HUES6 (cell line): ENCODE results near the gene GRIK5.
"Not testable (repeated sequence)": the region's sequence is repeated elsewhere in the genome, so short reads cannot be mapped to it uniquely, and the experiment has no call there.

Source experiments
- H3K27ac ChIP-seq: 2 replicates; pipeline ENCODE4 v1.7.0; 2013; ENCODE audit warnings: low read depth, mild to moderate bottlenecking, low read length, inconsistent platforms
- H3K27me3 ChIP-seq: 2 replicates; pipeline ENCODE4 v1.6.1; 2013; ENCODE audit warnings: low read length; ENCODE audit not compliant: control insufficient read depth, insufficient read depth
- H3K36me3 ChIP-seq: 2 replicates; pipeline ENCODE4 v1.6.1; 2013; ENCODE audit warnings: low read length; ENCODE audit not compliant: control insufficient read depth, insufficient read depth
- H3K4me1 ChIP-seq: 2 replicates; pipeline ENCODE4 v1.6.1; 2013; ENCODE audit warnings: low read length; ENCODE audit not compliant: control insufficient read depth, insufficient read depth
- H3K4me3 ChIP-seq: 2 replicates; pipeline ENCODE4 v1.5.1; 2013; ENCODE audit warnings: low read depth, low read length
- H3K9ac ChIP-seq: one replicate; pipeline ENCODE4 v1.6.1; 2013; ENCODE audit warnings: mild to moderate bottlenecking, low read length
- H3K9me3 ChIP-seq: 2 replicates; pipeline ENCODE4 v1.6.1; 2013; ENCODE audit warnings: low read depth, low read length; ENCODE audit not compliant: control insufficient read depth, insufficient read depth

The GRIK5 gene

GRCh38 chr19:42028304-42029216, 41.4 kb downstream of the GRIK5 start:
- peaks cover 13% of the 10 kb centered on the region; the same call in 1 of the 2 replicates for H3K36me3 ChIP-seq
- H3K27me3 ChIP-seq = no peaks in the 10 kb centered on the region
- no peak overlapping the region for H3K27ac ChIP-seq
- no peaks in the 10 kb centered on the region for H3K9me3 ChIP-seq
- peaks cover 20% of the 10 kb centered on the region for H3K4me1 ChIP-seq
- H3K4me3 ChIP-seq = peak overlapping the region; percentile 65
- H3K9ac ChIP-seq = peak overlapping the region; percentile 71

- Histone ChIP-seq H3K27ac (peak overlapping the region; percentile 31; the same call in 1 of the 2 replicates), H3K36me3 (peaks cover 6% of the 10 kb centered on the region; the same call in 1 of the 2 replicates), H3K9me3 (no peaks in the 10 kb centered on the region), H3K4me1 (peaks cover 4% of the 10 kb centered on the region; the same call in 1 of the 2 replicates), H3K27me3 (no peaks in the 10 kb centered on the region), H3K9ac (no peak overlapping the region), H3K4me3 (no peak overlapping the region)
These were observed 45.3 kb downstream of the GRIK5 start for GRCh38 chr19:42024622-42025111.

- Histone ChIP-seq H3K9ac (no peak overlapping the region), H3K36me3 (peaks cover 10% of the 10 kb centered on the region; the same call in 1 of the 2 replicates), H3K27me3 (no peaks in the 10 kb centered on the region), H3K4me1 (peaks cover 4% of the 10 kb centered on the region; the same call in 1 of the 2 replicates), H3K27ac (no peak overlapping the region), H3K4me3 (no peak overlapping the region), H3K9me3 (no peaks in the 10 kb centered on the region)
These were observed 46.1 kb downstream of the GRIK5 start for GRCh38 chr19:42023943-42024260.

- Histone ChIP-seq H3K4me3 (no peak overlapping the region), H3K9me3 (no peaks in the 10 kb centered on the region), H3K9ac (no peak overlapping the region), H3K27ac (no peak overlapping the region), H3K36me3 (peaks cover 13% of the 10 kb centered on the region; the same call in 1 of the 2 replicates), H3K27me3 (no peaks in the 10 kb centered on the region), H3K4me1 (peaks cover under 1% of the 10 kb centered on the region; the same call in 1 of the 2 replicates)
These were observed 46.7 kb downstream of the GRIK5 start for GRCh38 chr19:42023121-42023942.

- peaks cover 13% of the 10 kb centered on the region; the same call in 1 of the 2 replicates for H3K36me3 ChIP-seq
- no peaks in the 10 kb centered on the region for H3K27me3 ChIP-seq
- no peaks in the 10 kb centered on the region for H3K9me3 ChIP-seq
- no peak overlapping the region for H3K4me3 ChIP-seq
- no peaks in the 10 kb centered on the region for H3K4me1 ChIP-seq
- H3K27ac ChIP-seq = no peak overlapping the region
- no peak overlapping the region for H3K9ac ChIP-seq
These were observed 47.4 kb downstream of the GRIK5 start for GRCh38 chr19:42022616-42023015.

GRCh38 chr19:42021185-42021584, 48.8 kb downstream of the GRIK5 start:
- H3K9me3 ChIP-seq = no peaks in the 10 kb centered on the region
- no peak overlapping the region for H3K4me3 ChIP-seq
- H3K36me3 ChIP-seq = peaks cover 10% of the 10 kb centered on the region; the same call in 1 of the 2 replicates
- H3K27ac ChIP-seq = no peak overlapping the region
- H3K9ac ChIP-seq = no peak overlapping the region
- no peaks in the 10 kb centered on the region for H3K4me1 ChIP-seq
- H3K27me3 ChIP-seq = no peaks in the 10 kb centered on the region

GRCh38 chr19:42018503-42019193, 51.4 kb downstream of the GRIK5 start:
- Histone ChIP-seq H3K4me1 (no peaks in the 10 kb centered on the region), H3K4me3 (no peak overlapping the region), H3K27ac (no peak overlapping the region), H3K9ac (no peak overlapping the region), H3K36me3 (peaks cover 10% of the 10 kb centered on the region; the same call in 1 of the 2 replicates), H3K27me3 (no peaks in the 10 kb centered on the region), H3K9me3 (no peaks in the 10 kb centered on the region)

GRCh38 chr19:42017040-42017439, 53.0 kb downstream of the GRIK5 start:
- Histone ChIP-seq H3K36me3 (peaks cover 10% of the 10 kb centered on the region; the same call in 1 of the 2 replicates), H3K27me3 (no peaks in the 10 kb centered on the region), H3K4me1 (no peaks in the 10 kb centered on the region), H3K4me3 (no peak overlapping the region), H3K9me3 (no peaks in the 10 kb centered on the region), H3K9ac (peak overlapping the region; percentile 10), H3K27ac (no peak overlapping the region)

GRCh38 chr19:42012747-42013146, 57.3 kb downstream of the GRIK5 start:
- not testable (repeated sequence) for H3K4me3 ChIP-seq, H3K4me1 ChIP-seq, H3K9ac ChIP-seq, H3K36me3 ChIP-seq, H3K9me3 ChIP-seq, H3K27me3 ChIP-seq, H3K27ac ChIP-seq

- Histone ChIP-seq H3K9me3 (no peaks in the 10 kb centered on the region), H3K4me1 (no peaks in the 10 kb centered on the region), H3K9ac (no peak overlapping the region)
These were observed 59.5 kb downstream of the GRIK5 start for GRCh38 chr19:42010245-42011126.

More at GRCh38 chr19:42010245-42011126, 59.5 kb downstream of the GRIK5 start:
- H3K27me3 ChIP-seq = no peaks in the 10 kb centered on the region
- peaks cover 3% of the 10 kb centered on the region for H3K36me3 ChIP-seq
- H3K27ac ChIP-seq = no peak overlapping the region
- H3K4me3 ChIP-seq = no peak overlapping the region
